Colonic mucosa (tissue), 4 donors: ENCODE data around the gene CUL2. TPM values are rescaled to one million over a fixed set of nuclear protein-coding genes. Genes with fewer than 3 reads are reported as not detected.
"Not testable (repeated sequence)": the region's sequence is repeated elsewhere in the genome, so short reads cannot be mapped to it uniquely, and the experiment has no call there.

ENCODE experiments used
- DNase-seq: peaks from one replicate; pipeline ENCODE4 v3.0.0-alpha.2; 2020
- H3K27ac ChIP-seq: fragments of 200-600 bp; one replicate; pipeline ENCODE4 v1.8.0; 2021
- H3K27me3 ChIP-seq: fragments of 200-600 bp; one replicate; pipeline ENCODE4 v1.8.0; 2021
- H3K36me3 ChIP-seq: fragments of 200-600 bp; one replicate; pipeline ENCODE4 v1.8.0; 2021
- H3K4me1 ChIP-seq: fragments of 200-600 bp; one replicate; pipeline ENCODE4 v1.8.0; 2021; ENCODE audit warnings: mild to moderate bottlenecking
- H3K4me3 ChIP-seq: fragments of 200-600 bp; one replicate; pipeline ENCODE4 v1.8.0; 2021
- H3K9ac ChIP-seq, 2 donors: one replicate each; pipeline ENCODE4 v1.7.0; 2013; ENCODE audit warnings: control low read depth in 2 of 2, low read depth in 2 of 2, low read length in 2 of 2
- H3K9me3 ChIP-seq: fragments of 200-600 bp; one replicate; pipeline ENCODE4 v1.8.0; 2021
- CTCF ChIP-seq: fragments of 200-600 bp; IDR thresholded peaks from one replicate; pipeline ENCODE4 v1.8.0; 2022; ENCODE audit warnings: antibody characterized with exemption, mild to moderate bottlenecking
- intact Hi-C: fragments of 100-400 bp; cut with DNase I; formaldehyde crosslinking; loops from one replicate; pipeline ENCODE4 v1.14.1; 2022
- total RNA-seq, 2 donors: library from RNA; stranded (reverse); fragmentation: NEBNext Ultra II Directional in 1 of 2; extraction: Animal tissue kit (Norgen Biotek cat#: 25700) in 1 of 2; gene quantifications; one replicate each; pipeline ENCODE4 v1.2.1, GENCODE V29; 2021
- donor health status: healthy.
- donor health status: DM: no; HTN: no; CAD: no.
- donor health status: DM: no; HTN: no; CAD: no.

The CUL2 gene
- total RNA-seq, 2 donors from 2014 or later: 26.3 to 27.4 TPM

GRCh38 chr10:34993782-34994181, 96.4 kb downstream of the CUL2 start:
- Histone ChIP-seq H3K27ac (no peak overlapping the region), H3K9ac (no peak overlapping the region)
- intact Hi-C loops: loop anchor here (5.0 kb wide), 1 partner anchor 224 kb away; no protein-coding TSS in a partner anchor

GRCh38 chr10:34991117-34991516, 99.0 kb downstream of the CUL2 start:
- not testable (repeated sequence) for H3K27me3 ChIP-seq, H3K9me3 ChIP-seq, H3K4me1 ChIP-seq, H3K9ac ChIP-seq, H3K4me3 ChIP-seq, DNase-seq, H3K36me3 ChIP-seq, H3K27ac ChIP-seq
- intact Hi-C loops: loop anchor here (5.0 kb wide), 1 partner anchor 226 kb away; no protein-coding TSS in a partner anchor

More at GRCh38 chr10:34993782-34994181, 96.4 kb downstream of the CUL2 start:
- H3K4me3 ChIP-seq: no peak overlapping the region
- no peaks in the 10 kb centered on the region for H3K9me3 ChIP-seq
- H3K4me1 ChIP-seq: no peaks in the 10 kb centered on the region
- no peak for DNase-seq
- H3K27me3 ChIP-seq: no peaks in the 10 kb centered on the region
- no peaks in the 10 kb centered on the region for H3K36me3 ChIP-seq
- TF ChIP-seq CTCF: no peak

- Histone ChIP-seq H3K4me3 (no peak overlapping the region), H3K27ac (no peak overlapping the region), H3K9me3 (no peaks in the 10 kb centered on the region), H3K27me3 (no peaks in the 10 kb centered on the region), H3K36me3 (no peaks in the 10 kb centered on the region), H3K9ac (no peak overlapping the region), H3K4me1 (no peaks in the 10 kb centered on the region)
- intact Hi-C loops: loop anchor here (10.0 kb wide), 1 partner anchor 324 kb away; no protein-coding TSS in a partner anchor
- TF ChIP-seq CTCF: no peak
- DNase-seq: no peak
Observed at GRCh38 chr10:34988397-34989067, 101.6 kb downstream of the CUL2 start.

- no peak for DNase-seq
- Histone ChIP-seq H3K27ac (no peak overlapping the region), H3K27me3 (no peaks in the 10 kb centered on the region), H3K9ac (no peak overlapping the region), H3K36me3 (no peaks in the 10 kb centered on the region), H3K4me1 (no peaks in the 10 kb centered on the region), H3K9me3 (no peaks in the 10 kb centered on the region), H3K4me3 (no peak overlapping the region)
- intact Hi-C loops: loop anchor here (10.0 kb wide), 1 partner anchor 321 kb away; no protein-coding TSS in a partner anchor
- no peak for TF ChIP-seq CTCF
Observed at GRCh38 chr10:34985823-34986222, 104.3 kb downstream of the CUL2 start.

- H3K27me3 ChIP-seq: no peaks in the 10 kb centered on the region
- no peaks in the 10 kb centered on the region for H3K36me3 ChIP-seq
- H3K9ac ChIP-seq: no peak overlapping the region
- DNase-seq: no peak
- intact Hi-C loops: loop anchor here (10.0 kb wide), 1 partner anchor 320 kb away; no protein-coding TSS in a partner anchor
- no peak overlapping the region for H3K4me3 ChIP-seq
- TF ChIP-seq CTCF: no peak
- no peaks in the 10 kb centered on the region for H3K9me3 ChIP-seq
- H3K4me1 ChIP-seq: no peaks in the 10 kb centered on the region
- H3K27ac ChIP-seq: no peak overlapping the region
Observed at GRCh38 chr10:34985146-34985545, 105.0 kb downstream of the CUL2 start.

GRCh38 chr10:34981844-34982243, 108.3 kb downstream of the CUL2 start:
- Histone ChIP-seq H3K27ac (no peak overlapping the region), H3K4me1 (no peaks in the 10 kb centered on the region), H3K27me3 (no peaks in the 10 kb centered on the region), H3K9ac (no peak overlapping the region), H3K36me3 (no peaks in the 10 kb centered on the region), H3K4me3 (no peak overlapping the region), H3K9me3 (no peaks in the 10 kb centered on the region)
- DNase-seq: no peak
- TF ChIP-seq CTCF: no peak
- intact Hi-C loops: loop anchor here (10.0 kb wide), 1 partner anchor 317 kb away; no protein-coding TSS in a partner anchor
